Measurements from ENCODE around the gene KAT8. TPM values are rescaled to one million over a fixed set of nuclear protein-coding genes. Genes with fewer than 3 reads are reported as not detected.

KAT8 gene
- total RNA-seq, 1 experiment from 2014 or later = 35.1 TPM

DNA sequence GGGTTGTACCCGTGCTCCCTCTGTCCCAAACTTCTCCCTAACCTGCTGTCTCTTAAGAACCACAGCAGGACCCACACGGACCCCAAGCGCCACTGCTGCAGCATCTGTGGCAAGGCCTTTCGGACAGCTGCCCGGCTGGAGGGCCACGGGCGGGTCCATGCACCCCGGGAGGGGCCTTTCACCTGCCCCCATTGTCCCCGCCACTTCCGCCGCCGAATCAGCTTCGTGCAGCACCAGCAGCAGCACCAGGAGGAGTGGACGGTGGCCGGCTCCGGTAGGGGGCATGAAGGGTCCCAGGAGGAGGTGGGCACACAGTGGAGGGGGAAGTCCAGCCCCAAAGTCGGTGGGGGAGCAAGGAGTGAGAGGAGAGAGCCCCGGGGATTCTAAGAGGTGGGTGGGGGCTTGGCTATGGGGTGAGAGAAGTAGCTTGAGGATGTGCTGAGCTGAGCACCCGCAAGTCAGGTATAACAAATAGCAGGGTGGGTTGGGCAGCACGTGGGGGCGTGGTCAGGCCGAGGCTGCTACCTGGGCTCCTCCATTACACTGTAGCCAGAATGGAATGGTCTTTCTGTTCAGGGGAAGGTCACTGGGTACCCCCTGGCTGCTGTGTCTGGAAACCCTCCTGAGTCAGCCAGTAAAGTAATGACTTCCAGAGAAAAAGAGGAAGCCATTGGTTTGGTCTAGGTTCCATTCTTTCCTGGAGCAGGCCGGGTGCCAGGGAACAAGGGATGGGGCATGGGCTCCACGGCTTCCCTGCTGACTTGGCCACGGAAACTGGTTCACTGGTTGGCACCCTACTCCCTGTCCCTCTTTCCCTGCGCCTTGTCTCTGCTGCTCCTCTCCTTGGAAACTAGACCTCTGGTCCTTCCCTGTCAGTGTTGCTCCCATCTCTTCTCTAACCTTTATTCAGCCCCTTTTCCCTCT is 35.8 kb upstream of the KAT8 start:
- DNase-seq (no peak), ATAC-seq (peak; percentile 11; the same call in 1 of the 2 replicates)
- Histone ChIP-seq H3K9ac (ENCODE audit: low read length) (no peak overlapping the region), H3K4me3 (ENCODE audit: low read length) (no peak overlapping the region), H3K9me3 (ENCODE audit: low read length) (no peaks in the 10 kb centered on the region), H2AFZ (ENCODE audit: low read length) (no peak overlapping the region), H3K36me3 (ENCODE audit: low read depth, low read length) (peaks cover 10% of the 10 kb centered on the region), H3F3A (ENCODE audit: low read length, unreplicated experiment) (no peaks in the 10 kb centered on the region), H3K4me1 (ENCODE audit: insufficient read depth, low read length) (no peaks in the 10 kb centered on the region), H4K20me1 (ENCODE audit: low read length) (no peaks in the 10 kb centered on the region), H3K9me2 (replicated peaks; ENCODE audit: low read length) (no peaks in the 10 kb centered on the region), H3K27me3 (ENCODE audit: low read length) (no peaks in the 10 kb centered on the region), H3K27ac (ENCODE audit: low read length) (no peak overlapping the region), H3K79me2 (ENCODE audit: low read length) (0 out of 2 replicates have a peak, but pooled peaks cover 2% of the 10 kb centered on the region), H3K4me2 (ENCODE audit: low read length) (no peak overlapping the region)
- ChIA-PET CTCF (no interaction called here), POLR2A (ENCODE audit: unreplicated experiment) (interaction anchor here (0.6 kb wide), 1 partner anchor 165 kb away, joined by 5 read pairs; no protein-coding TSS in a partner anchor)
- TF ChIP-seq CTCF (conservative IDR thresholded peaks at IDR 0.05; ENCODE audit: low read depth, low read length) (no peak), EZH2 (IDR thresholded peaks at IDR 0.05; ENCODE audit: low read length, unreplicated experiment) (no peak), EZH2phosphoT487 (IDR thresholded peaks at IDR 0.05; ENCODE audit: borderline replicate concordance, low read length) (no peak)
- intact Hi-C loops (cut with micrococcal nuclease) = no loop called here
- no TSS peak for BruUV-seq (replicated peaks)

DNA sequence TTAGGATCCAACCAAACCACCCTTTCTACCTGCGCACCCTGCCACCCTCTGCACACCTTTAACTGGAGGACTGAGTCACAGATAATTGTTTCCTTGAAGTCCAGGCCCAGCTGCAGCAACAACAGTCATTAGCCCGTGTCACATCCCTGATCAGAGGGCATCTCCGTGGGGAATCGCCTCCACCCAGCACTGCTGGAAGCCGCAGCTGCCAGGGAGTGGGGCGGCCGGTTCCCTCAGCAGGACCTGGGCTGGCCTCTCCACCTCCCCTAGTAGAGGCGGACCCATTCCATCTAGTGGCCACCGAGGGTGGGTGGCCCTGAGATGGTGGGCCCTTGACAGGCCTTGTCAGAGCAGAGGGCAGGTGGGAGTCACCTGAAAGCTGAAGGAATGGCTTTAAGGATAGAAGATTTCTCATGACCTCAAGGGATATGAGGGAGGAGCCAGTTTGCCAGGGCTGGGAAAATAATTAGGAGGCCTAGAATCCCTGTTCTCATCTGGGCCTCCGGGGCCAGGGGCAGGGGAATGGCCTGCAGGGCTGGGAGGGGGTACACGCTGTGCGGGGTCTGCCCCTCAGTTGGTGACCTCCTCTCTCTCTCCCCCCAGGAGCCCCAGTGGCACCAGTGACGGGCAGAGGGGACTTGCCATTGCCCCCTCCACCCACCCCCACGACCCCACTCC is 35.0 kb upstream of the KAT8 start:
- no peak for DNase-seq
- peaks cover 7% of the 10 kb centered on the region; the same call in 1 of the 2 replicates for H3K36me3 ChIP-seq (ENCODE audit: low read depth, low read length)
- intact Hi-C loops (cut with micrococcal nuclease) = no loop called here
- ATAC-seq = peak; percentile 18; the same call in 1 of the 2 replicates
- no peak overlapping the region for H2AFZ ChIP-seq (ENCODE audit: low read length)
- POLR2A ChIA-PET (ENCODE audit: unreplicated experiment) = no interaction called here
- BruUV-seq (replicated peaks) = no TSS peak
- no peaks in the 10 kb centered on the region for H4K20me1 ChIP-seq (ENCODE audit: low read length)
- no peaks in the 10 kb centered on the region for H3K9me3 ChIP-seq (ENCODE audit: low read length)
- H3K79me2 ChIP-seq (ENCODE audit: low read length) = no peaks in the 10 kb centered on the region
- TF ChIP-seq EZH2 (IDR thresholded peaks at IDR 0.05; ENCODE audit: low read length, unreplicated experiment) (no peak), EZH2phosphoT487 (IDR thresholded peaks at IDR 0.05; ENCODE audit: borderline replicate concordance, low read length) (no peak), CTCF (conservative IDR thresholded peaks at IDR 0.05; ENCODE audit: low read depth, low read length) (no peak)
- no peak overlapping the region for H3K4me2 ChIP-seq (ENCODE audit: low read length)
- no peak overlapping the region for H3K4me3 ChIP-seq (ENCODE audit: low read length)
- no peaks in the 10 kb centered on the region for H3K9me2 ChIP-seq (replicated peaks; ENCODE audit: low read length)
- no peaks in the 10 kb centered on the region for H3K4me1 ChIP-seq (ENCODE audit: insufficient read depth, low read length)
- no peak overlapping the region for H3K9ac ChIP-seq (ENCODE audit: low read length)
- CTCF ChIA-PET = no interaction called here
- no peaks in the 10 kb centered on the region for H3K27me3 ChIP-seq (ENCODE audit: low read length)
- H3K27ac ChIP-seq (ENCODE audit: low read length) = no peak overlapping the region
- H3F3A ChIP-seq (ENCODE audit: low read length, unreplicated experiment) = no peaks in the 10 kb centered on the region

All from PC-3 (cell line).